Motor neuron (in vitro differentiated cells): ENCODE data around the gene MYO1E. TPM values are rescaled to one million over a fixed set of nuclear protein-coding genes. Genes with fewer than 3 reads are reported as not detected.
A peak's percentile ranks its signal among the peaks of the same experiment; 100 is the strongest.
"Not testable (repeated sequence)": the region's sequence is repeated elsewhere in the genome, so short reads cannot be mapped to it uniquely, and the experiment has no call there.

Source experiments
- ATAC-seq, 8 experiments: fragments of 200-7000 bp; cut with Tn5 transposase; replicated peaks in 6 of 8; 2 replicates each; pipeline ENCODE4 v1.8.0; 2021; ENCODE audit warnings: mild to moderate bottlenecking in 8 of 8, moderate library complexity in 8 of 8
- H3K27ac ChIP-seq, 2 donors: fragments of 250-450 bp; sonication (Bioruptor Pico); 2 replicates each; pipeline ENCODE4 v1.9.0; 2021; ENCODE audit warnings: antibody characterized with exemption in 2 of 2, mild to moderate bottlenecking in 2 of 2, moderate library complexity in 1 of 2
- H3K4me1 ChIP-seq, 2 donors: fragments of 250-450 bp; sonication (Bioruptor Pico); replicated peaks in 1 of 2; 2 replicates each; pipeline ENCODE4 v1.6.1; 2021; ENCODE audit warnings: antibody characterized with exemption in 2 of 2, mild to moderate bottlenecking in 2 of 2, moderate library complexity in 1 of 2
- H3K4me3 ChIP-seq, 5 donors: fragments of 250-450 bp; sonication (Bioruptor Pico); 2 replicates each; pipeline ENCODE4 v1.9.0; 2021; ENCODE audit warnings: antibody characterized with exemption in 5 of 5, mild to moderate bottlenecking in 5 of 5, moderate library complexity in 4 of 5
- WGBS, 10 experiments: fragments of 450-650 bp; shearing (Covaris generic); methylation state at CpG; one replicate each; pipeline ENCODE4 v1.0.0; 2022; 5-methylcytosine and 5-hydroxymethylcytosine counted together
- in situ Hi-C, 9 experiments: fragments of 400-800 bp; cut with MboI; loops; one replicate each; pipeline ENCODE4 v1.15.0; 2021; ENCODE audit warnings: low sequenced_read_pairs in 9 of 9, low pct_unique_long_range_greater_than_20kb in 2 of 9; ENCODE audit not compliant: unreplicated experiment in 9 of 9
- total RNA-seq, 8 experiments: library from RNA; unstranded; fragments of 300-600 nt; gene quantifications; 2 replicates each; pipeline versions ENCODE4 v1.2.3 to v1.2.4, GENCODE V29; 2022

MYO1E gene
- total RNA-seq, 8 experiments from 2014 or later = 4.0 to 71.1 (median 6.9) TPM

DNA sequence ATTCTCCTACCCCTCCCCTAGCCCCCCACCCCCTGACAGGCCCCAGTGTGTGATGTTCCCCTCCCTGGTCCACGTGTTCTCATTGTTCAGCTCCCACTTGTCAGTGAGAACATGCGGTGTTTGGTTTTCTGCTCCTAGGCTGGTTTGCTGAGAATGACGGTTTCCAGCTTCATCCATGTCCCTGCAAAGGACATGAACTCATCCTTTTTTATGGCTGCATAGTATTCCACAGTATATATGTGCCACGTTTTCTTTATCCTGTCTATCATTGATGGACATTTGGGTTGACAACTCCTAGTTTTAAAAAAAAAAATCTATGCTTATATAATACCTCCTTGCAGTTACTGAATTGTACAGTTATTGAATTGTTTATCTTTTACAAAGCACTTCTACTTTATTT, 35.9 kb downstream of the MYO1E start:
- H3K4me3 ChIP-seq, ATAC-seq, H3K4me1 ChIP-seq, H3K27ac ChIP-seq, in situ Hi-C loops: not testable (repeated sequence)
- 33 to 100% (median 99%) methylated on average over 1 to 4 of the region's 4 CpGs; no CpG with 5 or more reads in 4 of the 10 experiments for WGBS, 10 experiments

- H3K4me1 ChIP-seq = no peaks in the 10 kb centered on the region
- H3K4me3 ChIP-seq = no peak overlapping the region
- in situ Hi-C loops = no loop called here
- 38 to 95% (median 83%) methylated on average over 3 to 10 of the region's 10 CpGs for WGBS, 10 experiments
- ATAC-seq = peak in 1 of 8 experiments; percentile 44
- H3K27ac ChIP-seq = no peak overlapping the region
Observed at GRCh38 chr15:59335207-59335786, 37.4 kb downstream of the MYO1E start.

GRCh38 chr15:59334076-59334415, 38.6 kb downstream of the MYO1E start:
- H3K4me3 ChIP-seq = no peak overlapping the region
- ATAC-seq = no peak
- in situ Hi-C loops = no loop called here
- H3K27ac ChIP-seq = no peak overlapping the region
- no peaks in the 10 kb centered on the region for H3K4me1 ChIP-seq
- WGBS, 10 experiments = 93 to 100% (median 97%) methylated on average over 1 to 3 of the region's 3 CpGs; no CpG with 5 or more reads in 4 of the 10 experiments

DNA sequence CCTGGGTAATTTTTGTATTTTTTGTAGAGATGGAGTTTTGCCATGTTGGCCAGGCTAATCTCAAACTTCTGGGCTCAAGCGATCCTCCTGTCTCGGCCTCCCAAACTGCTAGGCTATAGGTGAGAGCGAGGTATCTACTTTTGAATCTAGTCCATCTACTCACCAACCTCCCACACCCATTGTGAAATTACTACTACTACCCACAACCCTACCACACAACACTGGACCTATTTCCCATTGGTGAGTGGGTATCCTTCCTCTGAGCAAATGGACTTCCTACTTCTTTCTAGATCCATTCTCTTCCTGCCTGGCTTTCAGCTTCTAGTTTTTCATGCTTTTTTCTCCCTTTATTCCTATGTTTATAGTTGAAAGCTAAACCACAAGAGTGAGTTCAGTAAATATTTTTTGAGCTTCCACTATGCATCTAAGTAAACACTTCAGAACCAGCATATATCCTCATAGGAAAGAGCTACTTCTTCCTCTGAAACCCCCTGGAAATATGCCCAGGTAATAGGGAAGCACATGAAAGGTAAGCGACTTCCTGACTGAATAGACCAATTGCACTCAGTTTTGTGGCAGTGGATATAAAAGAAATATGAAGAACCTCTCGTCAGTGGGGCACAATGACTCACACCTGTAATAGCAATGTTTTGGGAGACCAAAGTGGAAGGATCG, 39.1 kb downstream of the MYO1E start:
- Histone ChIP-seq H3K4me1 (no peaks in the 10 kb centered on the region), H3K4me3 (no peak overlapping the region), H3K27ac (no peak overlapping the region)
- ATAC-seq = no peak
- in situ Hi-C loops = no loop called here
- WGBS, 10 experiments = 90 to 100% (median 98%) methylated on average over 1 to 6 of the region's 6 CpGs; no CpG with 5 or more reads in 2 of the 10 experiments

- H3K4me1 ChIP-seq = no peaks in the 10 kb centered on the region
- no peak for ATAC-seq
- no peak overlapping the region for H3K27ac ChIP-seq
- 73 to 100% (median 85%) methylated on average over 1 to 5 of the region's 5 CpGs; no CpG with 5 or more reads in 2 of the 10 experiments for WGBS, 10 experiments
- no peak overlapping the region for H3K4me3 ChIP-seq
- in situ Hi-C loops = no loop called here
Observed at GRCh38 chr15:59332009-59332408, 40.7 kb downstream of the MYO1E start.

DNA sequence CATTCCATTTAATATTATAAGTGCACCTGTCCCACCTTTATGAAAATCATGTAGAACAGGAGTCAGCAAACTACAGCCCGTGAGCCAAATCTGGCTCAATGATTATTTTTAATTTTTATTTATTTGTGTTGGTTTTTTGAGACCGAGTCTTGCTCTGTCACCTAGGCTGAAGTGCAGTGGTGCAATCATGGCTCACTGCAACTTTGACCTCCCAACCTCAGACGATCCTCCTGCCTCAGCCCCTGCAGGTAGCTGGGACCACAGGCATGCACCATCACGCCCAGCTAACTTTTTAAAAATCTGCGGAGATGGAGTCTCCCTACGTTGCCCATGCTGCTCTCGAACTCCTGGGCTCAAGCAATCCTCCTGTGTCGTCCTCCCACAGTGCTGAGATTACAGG, 42.0 kb downstream of the MYO1E start:
- H3K4me3 ChIP-seq = no peak overlapping the region
- in situ Hi-C loops = no loop called here
- WGBS, 10 experiments = 80 to 97% (median 91%) methylated on average over 1 to 7 of the region's 8 CpGs; no CpG with 5 or more reads in 3 of the 10 experiments
- no peak overlapping the region for H3K27ac ChIP-seq
- H3K4me1 ChIP-seq = no peaks in the 10 kb centered on the region
- ATAC-seq = no peak

- no peak overlapping the region for H3K27ac ChIP-seq
- peak in 3 of 8 experiments; percentile 75 to 93 (median 85) for ATAC-seq
- 0 to 92% (median 77%) methylated on average over 3 to 6 of the region's 6 CpGs for WGBS, 10 experiments
- H3K4me1 ChIP-seq = no peaks in the 10 kb centered on the region
- in situ Hi-C loops = no loop called here
- no peak overlapping the region for H3K4me3 ChIP-seq
Observed at GRCh38 chr15:59329570-59330350, 42.9 kb downstream of the MYO1E start.

- H3K4me3 ChIP-seq = no peak overlapping the region
- in situ Hi-C loops = no loop called here
- 67 to 100% (median 86%) methylated on average over 1 to 4 of the region's 4 CpGs; no CpG with 5 or more reads in 3 of the 10 experiments for WGBS, 10 experiments
- no peak overlapping the region for H3K27ac ChIP-seq
- no peaks in the 10 kb centered on the region for H3K4me1 ChIP-seq
- no peak for ATAC-seq
Observed at GRCh38 chr15:59329091-59329490, 43.6 kb downstream of the MYO1E start.

GRCh38 chr15:59327942-59328341, 44.7 kb downstream of the MYO1E start:
- no peak overlapping the region for H3K27ac ChIP-seq
- in situ Hi-C loops = no loop called here
- no peak for ATAC-seq
- 80 to 100% (median 100%) methylated on average over 1 to 2 of the region's 3 CpGs; no CpG with 5 or more reads in 4 of the 10 experiments for WGBS, 10 experiments
- no peaks in the 10 kb centered on the region for H3K4me1 ChIP-seq
- no peak overlapping the region for H3K4me3 ChIP-seq

- WGBS, 10 experiments = 65 to 100% (median 85%) methylated on average over 1 to 6 of the region's 6 CpGs; no CpG with 5 or more reads in 2 of the 10 experiments
- in situ Hi-C loops = no loop called here
- no peaks in the 10 kb centered on the region for H3K4me1 ChIP-seq
- H3K4me3 ChIP-seq = no peak overlapping the region
- H3K27ac ChIP-seq = no peak overlapping the region
- no peak for ATAC-seq
Observed at GRCh38 chr15:59326856-59327255, 45.8 kb downstream of the MYO1E start.

DNA sequence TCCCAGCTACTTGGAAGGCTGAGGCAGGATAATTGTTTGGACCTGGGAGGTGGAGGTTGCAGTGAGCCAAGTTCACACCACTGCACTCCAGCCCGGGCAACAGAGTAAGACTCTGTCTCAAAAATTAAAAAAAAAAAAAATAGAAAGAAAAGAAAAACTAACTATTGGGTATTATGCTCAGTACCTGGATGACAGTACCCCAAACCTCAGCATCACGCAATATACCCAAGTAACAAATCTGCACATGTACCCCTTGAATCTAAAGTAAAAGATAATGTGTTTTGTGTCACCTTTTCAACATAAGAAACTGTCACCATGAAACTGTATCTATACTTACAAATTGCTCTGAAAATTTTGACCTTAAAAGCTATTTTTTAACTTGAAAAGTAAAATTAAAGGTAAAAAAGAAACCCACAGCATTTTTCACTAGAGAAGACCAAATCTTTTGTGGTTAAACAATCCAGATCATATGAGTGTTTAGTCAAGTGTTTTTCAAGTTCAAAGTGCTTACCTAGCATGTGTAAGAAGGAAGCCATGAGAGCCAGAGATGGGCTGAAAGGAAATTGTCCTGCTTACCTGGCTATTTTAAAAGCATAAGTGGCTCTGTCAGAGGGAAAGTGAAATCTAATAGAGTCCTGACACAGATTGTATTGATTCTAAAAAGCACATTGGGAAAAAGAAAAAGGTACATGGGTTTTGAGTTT, 50.5 kb downstream of the MYO1E start:
- no peak for ATAC-seq
- 86 to 100% (median 100%) methylated on average over 1 to 2 of the region's 2 CpGs; no CpG with 5 or more reads in 1 of the 10 experiments for WGBS, 10 experiments
- in situ Hi-C loops = no loop called here

DNA sequence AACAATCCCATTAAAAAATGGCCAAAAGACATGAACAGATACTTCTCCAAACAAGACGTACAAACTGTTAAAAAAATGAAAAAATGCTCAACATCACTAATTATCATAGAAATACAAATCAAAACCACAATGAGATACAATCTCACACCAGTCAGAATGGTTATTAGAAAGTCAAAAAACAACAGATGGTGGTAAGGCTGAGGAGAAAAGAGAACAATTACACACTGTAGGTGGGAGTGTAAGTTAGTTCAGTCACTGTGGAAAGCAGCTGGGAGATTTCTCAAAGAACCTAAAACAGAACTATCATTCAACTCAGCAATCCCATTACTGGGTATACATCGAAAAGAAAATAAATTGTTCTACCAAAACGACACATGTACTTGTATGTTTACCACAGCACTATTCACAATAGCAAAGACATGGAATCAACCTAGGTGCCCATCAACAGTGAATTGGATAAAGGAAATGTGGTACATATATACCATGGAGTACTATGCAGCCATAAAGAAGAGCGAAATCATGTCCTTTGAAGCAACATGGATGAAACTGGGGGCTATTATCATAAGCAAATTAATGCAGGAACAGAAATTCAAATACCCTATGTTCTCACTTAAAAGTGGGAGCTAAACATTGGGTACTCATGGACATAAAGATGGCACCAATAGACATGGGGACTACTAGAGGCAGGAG, 51.5 kb downstream of the MYO1E start:
- ATAC-seq = no peak
- 80 to 100% (median 85%) methylated on average over 1 to 4 of the region's 4 CpGs; no CpG with 5 or more reads in 1 of the 10 experiments for WGBS, 10 experiments

More for the DNA sequence above, 50.5 kb downstream of the MYO1E start:
- H3K4me1 ChIP-seq = no peaks in the 10 kb centered on the region
- no peak overlapping the region for H3K27ac ChIP-seq
- H3K4me3 ChIP-seq = no peak overlapping the region

More for the DNA sequence above, 51.5 kb downstream of the MYO1E start:
- H3K27ac ChIP-seq = no peak overlapping the region
- in situ Hi-C loops = no loop called here
- no peaks in the 10 kb centered on the region for H3K4me1 ChIP-seq
- H3K4me3 ChIP-seq = no peak overlapping the region
